Vagina (tissue), 2 donors: ENCODE results near the gene SLC29A3.

Experiments used
- POLR2A ChIP-seq, 2 donors: fragments of 450-650 bp; IDR thresholded peaks; one replicate each; pipeline ENCODE4 v1.6.1; 2017; ENCODE audit warnings: antibody characterized with exemption in 2 of 2, mild to moderate bottlenecking in 2 of 2, moderate library complexity in 2 of 2
- TF ChIP-seq, protein P1 (sequence below), 3 experiments: fragments of 450-650 bp in 2 of 3; fragments of 200-600 bp in 1 of 3; sonication (generic) in 1 of 3; IDR thresholded peaks; one replicate each; pipeline ENCODE4 v1.5.1; 2017 to 2019; ENCODE audit warnings: antibody characterized with exemption in 3 of 3, mild to moderate bottlenecking in 2 of 3, moderate library complexity in 2 of 3

GRCh38 chr10:71302451-71302850, 16.6 kb upstream of the SLC29A3 start:
- TF ChIP-seq, protein P1, sequence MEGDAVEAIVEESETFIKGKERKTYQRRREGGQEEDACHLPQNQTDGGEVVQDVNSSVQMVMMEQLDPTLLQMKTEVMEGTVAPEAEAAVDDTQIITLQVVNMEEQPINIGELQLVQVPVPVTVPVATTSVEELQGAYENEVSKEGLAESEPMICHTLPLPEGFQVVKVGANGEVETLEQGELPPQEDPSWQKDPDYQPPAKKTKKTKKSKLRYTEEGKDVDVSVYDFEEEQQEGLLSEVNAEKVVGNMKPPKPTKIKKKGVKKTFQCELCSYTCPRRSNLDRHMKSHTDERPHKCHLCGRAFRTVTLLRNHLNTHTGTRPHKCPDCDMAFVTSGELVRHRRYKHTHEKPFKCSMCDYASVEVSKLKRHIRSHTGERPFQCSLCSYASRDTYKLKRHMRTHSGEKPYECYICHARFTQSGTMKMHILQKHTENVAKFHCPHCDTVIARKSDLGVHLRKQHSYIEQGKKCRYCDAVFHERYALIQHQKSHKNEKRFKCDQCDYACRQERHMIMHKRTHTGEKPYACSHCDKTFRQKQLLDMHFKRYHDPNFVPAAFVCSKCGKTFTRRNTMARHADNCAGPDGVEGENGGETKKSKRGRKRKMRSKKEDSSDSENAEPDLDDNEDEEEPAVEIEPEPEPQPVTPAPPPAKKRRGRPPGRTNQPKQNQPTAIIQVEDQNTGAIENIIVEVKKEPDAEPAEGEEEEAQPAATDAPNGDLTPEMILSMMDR (IDR thresholded peaks at IDR 0.05): no peak
- no peak for TF ChIP-seq POLR2A (IDR thresholded peaks at IDR 0.05)
